HCT116 (cell line): ENCODE data around the gene OCA2. TPM values are rescaled to one million over a fixed set of nuclear protein-coding genes. Genes with fewer than 3 reads are reported as not detected.

Source experiments
- ATAC-seq: fragments of 200-7000 bp; cut with Tn5 transposase; 2 replicates; pipeline ENCODE4 v1.9.1; 2020; ENCODE audit warnings: mild to moderate bottlenecking, moderate library complexity
- BruUV-seq: library from RNA; stranded (reverse); fragments of 400-500 nt; replicated peaks from 2 replicates; lab custom pipeline; 2021; lab: Mats Ljungman, UMichigan
- CTCF ChIA-PET: fragments of 300-600 bp; sonication (Branson Sonifier 250); formaldehyde crosslinking; loops from one replicate; lab custom pipeline; 2021; ENCODE audit warnings: antibody characterized with exemption; lab: Charles Lee
- POLR2A ChIA-PET: fragments of 300-600, 350-600 bp; sonication (Branson Sonifier 250); formaldehyde crosslinking; loops from one replicate; lab custom pipeline; 2021; ENCODE audit warnings: antibody characterized with exemption; lab: Charles Lee
- RAD21 ChIA-PET, 2 experiments: fragments of 300-600 bp; sonication (Branson Sonifier 250); formaldehyde crosslinking; loops; one replicate each; lab custom pipeline; 2023; ENCODE audit warnings: low total read pairs in 2 of 2; ENCODE audit not compliant: uncharacterized antibody in 2 of 2, unreplicated experiment in 2 of 2, low non-redundant PET in 1 of 2; lab: Charles Lee
- DNase-seq: peaks from one replicate; pipeline ENCODE4 v3.0.0-alpha.2; 2010; ENCODE audit warnings: low read depth, low spot score
- H2AFZ ChIP-seq: fragments of 200-600 bp; shearing (Covaris generic), sonication (generic); 2 replicates; pipeline ENCODE4 v1.6.1; 2017; ENCODE audit warnings: low read depth, mixed run types, mixed read lengths, antibody characterized with exemption, low read length; ENCODE audit not compliant: poor library complexity, severe bottlenecking
- H3K27ac ChIP-seq: 2 replicates; pipeline ENCODE4 v1.5.1; 2012; ENCODE audit warnings: low read depth, low read length
- H3K27me3 ChIP-seq: fragments of 200-600 bp; sonication (generic); 2 replicates; pipeline ENCODE4 v1.6.1; 2016; ENCODE audit warnings: mixed run types, low read length, mixed read lengths; ENCODE audit not compliant: insufficient read depth
- H3K36me3 ChIP-seq, 2 experiments: fragments of 200-500 bp in 1 of 2; fragments of 200-600 bp in 1 of 2; sonication (Bioruptor generic) in 1 of 2; sonication (generic) in 1 of 2; 2 replicates each; pipeline versions ENCODE4 v1.5.1 to v1.6.1; 2014 to 2016; ENCODE audit warnings: low read length in 2 of 2, inconsistent platforms in 1 of 2, mixed read lengths in 1 of 2, mixed run types in 1 of 2; ENCODE audit not compliant: insufficient read depth in 2 of 2, control insufficient read depth in 1 of 2
- H3K4me1 ChIP-seq, 2 experiments: fragments of 200-600 bp in 1 of 2; sonication (generic) in 1 of 2; 2 replicates each; pipeline versions ENCODE4 v1.5.1 to v1.6.1; 2012 to 2017; ENCODE audit warnings: low read length in 2 of 2, inconsistent platforms in 1 of 2, mild to moderate bottlenecking in 1 of 2, mixed read lengths in 1 of 2, mixed run types in 1 of 2, moderate library complexity in 1 of 2; ENCODE audit not compliant: insufficient read depth in 2 of 2, control insufficient read depth in 1 of 2
- H3K4me2 ChIP-seq: fragments of 200-600 bp; sonication (generic); 2 replicates; pipeline ENCODE4 v1.6.1; 2017; ENCODE audit warnings: mixed run types, low read length, mixed read lengths
- H3K4me3 ChIP-seq, 2 experiments: fragments of 200-600 bp in 1 of 2; sonication (generic) in 1 of 2; replicated peaks in 1 of 2; 2 replicates each; pipeline ENCODE4 v1.5.1; 2011 to 2016; ENCODE audit warnings: low read length in 2 of 2, control low read depth in 1 of 2, low read depth in 1 of 2, mild to moderate bottlenecking in 1 of 2, mixed read lengths in 1 of 2, mixed run types in 1 of 2
- H3K79me2 ChIP-seq: fragments of 200-600 bp; sonication (generic); 2 replicates; pipeline ENCODE4 v1.6.1; 2017; ENCODE audit warnings: mild to moderate bottlenecking, mixed run types, low read length, moderate library complexity, mixed read lengths; ENCODE audit not compliant: insufficient read depth
- H3K9ac ChIP-seq: fragments of 200-600 bp; sonication (generic); 2 replicates; pipeline ENCODE4 v1.6.1; 2016; ENCODE audit warnings: low read length, mixed read lengths
- H3K9me2 ChIP-seq: fragments of 200-600 bp; sonication (generic), shearing (Covaris generic); 2 replicates; pipeline ENCODE4 v1.6.1; 2017; ENCODE audit warnings: mixed run types, mild to moderate bottlenecking, moderate library complexity; ENCODE audit not compliant: insufficient read depth
- H3K9me3 ChIP-seq, 2 experiments: fragments of 200-500 bp in 1 of 2; fragments of 200-600 bp in 1 of 2; sonication (Bioruptor generic) in 1 of 2; sonication (generic) in 1 of 2; 2 replicates each; pipeline ENCODE4 v1.6.1; 2014 to 2017; ENCODE audit warnings: low read length in 2 of 2, mixed read lengths in 2 of 2, inconsistent platforms in 1 of 2, low read depth in 1 of 2, mild to moderate bottlenecking in 1 of 2, mixed run types in 1 of 2, moderate library complexity in 1 of 2; ENCODE audit not compliant: control insufficient read depth in 1 of 2, insufficient read depth in 1 of 2
- H4K20me1 ChIP-seq: fragments of 200-600 bp; sonication (generic), shearing (Covaris generic); 2 replicates; pipeline ENCODE4 v1.6.1; 2017; ENCODE audit warnings: mixed run types, mild to moderate bottlenecking, moderate library complexity; ENCODE audit not compliant: insufficient read depth
- ATF3 ChIP-seq: IDR thresholded peaks from 2 replicates; pipeline ENCODE4 v1.6.1; 2012
- CBX3 ChIP-seq: IDR thresholded peaks from 2 replicates; pipeline ENCODE4 v1.6.1; 2012; ENCODE audit warnings: low read depth
- ELF1 ChIP-seq: IDR thresholded peaks from 2 replicates; pipeline ENCODE4 v1.6.1; 2012; ENCODE audit warnings: low read depth, borderline replicate concordance
- JUND ChIP-seq: IDR thresholded peaks from 2 replicates; pipeline ENCODE4 v1.6.1; 2012
- MAX ChIP-seq: IDR thresholded peaks from 2 replicates; pipeline ENCODE4 v1.6.1; 2012
- POLR2A ChIP-seq: IDR thresholded peaks from 2 replicates; pipeline ENCODE4 v1.7.0; 2011; ENCODE audit warnings: borderline replicate concordance; ENCODE audit not compliant: insufficient read depth, insufficient read length; ENCODE audit errors: extremely low read depth
- POLR2AphosphoS5 ChIP-seq: IDR thresholded peaks from 2 replicates; pipeline ENCODE4 v1.6.1; 2011; ENCODE audit warnings: mild to moderate bottlenecking, low read depth, low read length, moderate library complexity
- RAD21 ChIP-seq: IDR thresholded peaks from 2 replicates; pipeline ENCODE4 v1.6.1; 2012; ENCODE audit warnings: low read depth, mild to moderate bottlenecking
- REST ChIP-seq: IDR thresholded peaks from 2 replicates; pipeline ENCODE4 v1.6.1; 2012; ENCODE audit warnings: low read depth
- intact Hi-C: fragments of 100-400 bp; cut with micrococcal nuclease; formaldehyde crosslinking; loops from 2 replicates; pipeline ENCODE4 v1.10.0; 2022
- total RNA-seq: library from RNA; stranded (reverse); gene quantifications from one replicate; pipeline ENCODE4 v1.2.1, GENCODE V29; 2021; ENCODE audit not compliant: unreplicated experiment

OCA2 gene
- total RNA-seq, 1 experiment from 2014 or later = not detected

GRCh38 chr15:27906802-27907201 lies 192.3 kb downstream of the OCA2 start:
- TF ChIP-seq ATF3 (no peak), CBX3 (no peak), ELF1 (no peak), REST (no peak), POLR2AphosphoS5 (no peak), POLR2A (no peak), RAD21 (no peak), MAX (no peak), JUND (no peak)
- RAD21 ChIA-PET = no interaction called here
- no peak for DNase-seq
- no peaks in the 10 kb centered on the region for H3K36me3 ChIP-seq
- H3K4me1 ChIP-seq = no peaks in the 10 kb centered on the region
- H4K20me1 ChIP-seq = no peaks in the 10 kb centered on the region
- no peak overlapping the region for H3K27ac ChIP-seq
- POLR2A ChIA-PET = no interaction called here
- intact Hi-C loops = no loop called here
- H3K9ac ChIP-seq = no peak overlapping the region
- ATAC-seq = no peak
- H3K9me2 ChIP-seq = no peaks in the 10 kb centered on the region
- H3K9me3 ChIP-seq = peaks cover 4 to 25% of the 10 kb centered on the region in 2 experiments; a peak in 3 of 4 replicates
- BruUV-seq = no TSS peak
- no peak overlapping the region for H2AFZ ChIP-seq
- H3K4me2 ChIP-seq = no peak overlapping the region
- no peak overlapping the region for H3K4me3 ChIP-seq
- H3K27me3 ChIP-seq = no peaks in the 10 kb centered on the region
- no peaks in the 10 kb centered on the region for H3K79me2 ChIP-seq
- CTCF ChIA-PET = no interaction called here
